GM23338 (cell line): ENCODE measurements around the gene PIGA.

Experiments used
- CREB1 ChIP-seq: fragments of 250-450 bp; sonication (Bioruptor Pico); IDR thresholded peaks from 2 replicates; pipeline ENCODE4 v1.5.0; 2020; ENCODE audit warnings: low read depth, mild to moderate bottlenecking, moderate library complexity
- CTCF ChIP-seq, 2 experiments: fragments of 200-600 bp in 1 of 2; sonication (generic) in 1 of 2; conservative IDR thresholded peaks; 2 replicates each; pipeline versions ENCODE4 v1.5.1 to v1.6.1; 2016 to 2017; ENCODE audit warnings: antibody characterized with exemption in 2 of 2, low read depth in 2 of 2, mild to moderate bottlenecking in 2 of 2, moderate library complexity in 1 of 2
- ETS1 ChIP-seq: IDR thresholded peaks from 2 replicates; pipeline ENCODE4 v1.6.1; 2016; ENCODE audit warnings: antibody characterized with exemption
- EZH2 ChIP-seq: fragments of 200-600 bp; sonication (generic); IDR thresholded peaks from one replicate; pipeline ENCODE4 v1.8.0; 2017; ENCODE audit warnings: antibody characterized with exemption, mild to moderate bottlenecking, low read depth; ENCODE audit not compliant: unreplicated experiment
- EZH2phosphoT487 ChIP-seq: fragments of 200-600 bp; sonication (generic); IDR thresholded peaks from one replicate; pipeline ENCODE4 v1.8.1; 2018; ENCODE audit warnings: antibody characterized with exemption; ENCODE audit not compliant: unreplicated experiment
- JUNB ChIP-seq: IDR thresholded peaks from one replicate; pipeline ENCODE4 v1.6.1; 2016; ENCODE audit warnings: antibody characterized with exemption; ENCODE audit not compliant: unreplicated experiment
- NANOG ChIP-seq: IDR thresholded peaks from 2 replicates; pipeline ENCODE4 v1.6.1; 2016; ENCODE audit warnings: antibody characterized with exemption, borderline replicate concordance
- POLR2AphosphoS5 ChIP-seq: IDR thresholded peaks from 2 replicates; pipeline ENCODE4 v1.6.1; 2016; ENCODE audit warnings: antibody characterized with exemption, low read depth
- REST ChIP-seq: IDR thresholded peaks from one replicate; pipeline ENCODE4 v1.6.1; 2018; ENCODE audit warnings: antibody characterized with exemption; ENCODE audit not compliant: unreplicated experiment
- STAT1 ChIP-seq: IDR thresholded peaks from one replicate; pipeline ENCODE4 v1.6.1; 2016; ENCODE audit warnings: antibody characterized with exemption; ENCODE audit not compliant: unreplicated experiment
- ZNF114 ChIP-seq: fragments of 250-450 bp; sonication (Bioruptor Pico); IDR thresholded peaks from 2 replicates; pipeline ENCODE4 v1.5.0; 2020; ENCODE audit warnings: mild to moderate bottlenecking, moderate library complexity
- ZNF331 ChIP-seq: fragments of 250-450 bp; sonication (Bioruptor Pico); IDR thresholded peaks from 2 replicates; pipeline ENCODE4 v1.5.0; 2020; ENCODE audit warnings: low read depth, mild to moderate bottlenecking, moderate library complexity

GRCh38 chrX:15344106-15344505, 8.8 kb upstream of the PIGA start:
- TF ChIP-seq EZH2 = no peak
- no peak for TF ChIP-seq CTCF (conservative IDR thresholded peaks at IDR 0.05; ENCODE audit: low read depth in 2 of 2)
- no peak for TF ChIP-seq EZH2phosphoT487
- no peak for TF ChIP-seq ETS1
- no peak for TF ChIP-seq POLR2AphosphoS5
- TF ChIP-seq REST = no peak
- TF ChIP-seq CREB1 (CRISPR knock-in tag) = no peak
- TF ChIP-seq ZNF114 = no peak
- no peak for TF ChIP-seq ZNF331
- TF ChIP-seq STAT1 = no peak
- TF ChIP-seq JUNB = no peak
- no peak for TF ChIP-seq NANOG
